Measurements from ENCODE around the gene FRMD3.

- TF ChIP-seq, protein P1, sequence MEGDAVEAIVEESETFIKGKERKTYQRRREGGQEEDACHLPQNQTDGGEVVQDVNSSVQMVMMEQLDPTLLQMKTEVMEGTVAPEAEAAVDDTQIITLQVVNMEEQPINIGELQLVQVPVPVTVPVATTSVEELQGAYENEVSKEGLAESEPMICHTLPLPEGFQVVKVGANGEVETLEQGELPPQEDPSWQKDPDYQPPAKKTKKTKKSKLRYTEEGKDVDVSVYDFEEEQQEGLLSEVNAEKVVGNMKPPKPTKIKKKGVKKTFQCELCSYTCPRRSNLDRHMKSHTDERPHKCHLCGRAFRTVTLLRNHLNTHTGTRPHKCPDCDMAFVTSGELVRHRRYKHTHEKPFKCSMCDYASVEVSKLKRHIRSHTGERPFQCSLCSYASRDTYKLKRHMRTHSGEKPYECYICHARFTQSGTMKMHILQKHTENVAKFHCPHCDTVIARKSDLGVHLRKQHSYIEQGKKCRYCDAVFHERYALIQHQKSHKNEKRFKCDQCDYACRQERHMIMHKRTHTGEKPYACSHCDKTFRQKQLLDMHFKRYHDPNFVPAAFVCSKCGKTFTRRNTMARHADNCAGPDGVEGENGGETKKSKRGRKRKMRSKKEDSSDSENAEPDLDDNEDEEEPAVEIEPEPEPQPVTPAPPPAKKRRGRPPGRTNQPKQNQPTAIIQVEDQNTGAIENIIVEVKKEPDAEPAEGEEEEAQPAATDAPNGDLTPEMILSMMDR (IDR thresholded peaks at IDR 0.05): no peak
- no peak for TF ChIP-seq POLR2A (IDR thresholded peaks at IDR 0.05)
These were observed 127.5 kb downstream of the FRMD3 start for GRCh38 chr9:83410701-83411100.

Data from thyroid gland (tissue), 4 donors.